Measurements from ENCODE around the gene UBA6.

DNA sequence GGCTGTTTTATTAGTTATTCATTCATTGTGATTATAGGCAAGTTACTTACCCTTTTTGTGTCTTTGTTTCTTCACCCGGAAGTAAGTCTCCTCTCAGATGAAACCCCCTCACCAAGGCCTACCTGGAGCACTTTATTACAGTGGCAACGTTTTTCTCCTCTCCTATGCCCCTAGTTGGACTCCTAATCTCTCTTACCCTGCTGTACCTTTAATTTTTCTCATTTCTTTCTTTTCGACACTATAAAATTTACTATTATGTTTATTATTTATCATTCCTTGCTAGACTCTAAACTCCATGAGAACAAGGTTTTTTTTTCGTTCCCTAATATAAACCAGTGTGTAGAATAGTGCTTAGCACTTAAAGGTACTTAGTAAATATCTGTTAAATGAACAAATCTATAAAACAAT, 124.9 kb downstream of the UBA6 start:
- no peak for TF ChIP-seq YY1 (IDR thresholded peaks at IDR 0.05; ENCODE audit: insufficient read depth, insufficient read length)
- no peak for TF ChIP-seq ZNF274 (IDR thresholded peaks at IDR 0.05; ENCODE audit: low read depth, low read length)

All from NT2/D1 (cell line).